HG03039 (cell line): Measurements from ENCODE around the gene RAVER2.
"Not testable (repeated sequence)": the region's sequence is repeated elsewhere in the genome, so short reads cannot be mapped to it uniquely, and the experiment has no call there.

ENCODE experiments used
- ATAC-seq: cut with Tn5 transposase; IDR thresholded peaks from one replicate; pipeline ENCODE4 v1.9.1; 2021; ENCODE audit warnings: mild to moderate bottlenecking, moderate library complexity; ENCODE audit not compliant: unreplicated experiment

Gene RAVER2

DNA sequence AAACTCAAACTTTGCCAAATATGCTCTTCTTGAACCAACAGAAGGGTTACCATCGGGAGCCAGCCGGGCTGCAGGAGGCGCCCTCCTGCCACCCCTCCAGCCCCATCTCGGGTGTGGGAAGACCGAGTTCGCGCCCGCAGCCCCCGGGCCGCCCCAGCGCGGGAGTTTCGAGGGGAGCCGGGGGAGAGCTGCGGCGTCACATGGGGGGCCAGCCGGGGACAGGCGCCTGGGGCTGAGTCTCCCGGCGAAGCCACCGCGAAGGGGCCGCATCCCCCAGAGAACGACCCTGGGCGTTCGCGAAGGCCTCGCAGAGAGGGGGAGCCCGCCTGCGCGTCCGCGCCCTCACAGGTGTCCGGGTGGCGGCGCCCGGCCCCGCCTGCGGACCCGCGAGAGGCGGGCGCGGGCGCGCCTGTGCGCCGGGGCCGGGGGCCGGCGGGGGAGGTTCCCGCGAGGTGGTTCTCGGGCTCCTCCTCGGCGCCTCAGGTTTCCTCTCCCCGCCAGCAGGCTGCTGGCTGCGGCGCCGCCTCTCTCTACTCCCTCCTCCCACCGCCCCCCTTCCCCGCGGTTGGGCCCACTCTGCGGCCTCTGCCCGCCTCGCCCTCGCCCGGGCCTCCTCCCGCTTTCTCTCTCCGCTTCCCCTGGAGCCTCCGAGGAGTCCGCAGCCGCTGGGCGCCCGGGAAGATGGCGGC, at the start of gene RAVER2:
Gene RAVER2, plus strand, starts transcription at position 584 of the 689 bp plus-strand sequence. Its CDS starts 98 bp downstream, at position 682.
- no peak for ATAC-seq

DNA sequence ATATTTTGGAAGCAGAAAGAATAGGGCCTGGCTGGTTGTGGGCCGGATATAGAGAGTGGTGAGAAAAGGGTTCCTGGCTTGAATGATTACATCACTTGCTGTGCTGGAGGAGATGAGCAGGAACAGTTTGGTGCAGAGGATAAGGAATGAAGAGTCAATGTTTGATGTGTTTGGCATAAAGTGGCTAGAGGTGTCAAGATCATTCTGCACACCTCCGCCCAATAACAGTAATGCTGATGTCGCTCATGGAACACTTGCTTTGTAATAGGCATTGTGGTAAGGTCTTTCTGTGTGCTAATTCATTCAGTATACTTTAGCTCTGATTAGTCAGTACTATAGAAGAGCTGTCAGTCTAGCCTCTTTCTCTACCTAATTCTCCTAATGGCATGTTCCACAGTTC, 48.0 kb upstream of the RAVER2 start:
- no peak for ATAC-seq

GRCh38 chr1:64699327-64699726, 45.5 kb upstream of the RAVER2 start:
- no peak for ATAC-seq

- ATAC-seq = no peak
These were observed 43.8 kb upstream of the RAVER2 start for GRCh38 chr1:64701071-64701470.

GRCh38 chr1:64701886-64702285, 43.0 kb upstream of the RAVER2 start:
- ATAC-seq = no peak

DNA sequence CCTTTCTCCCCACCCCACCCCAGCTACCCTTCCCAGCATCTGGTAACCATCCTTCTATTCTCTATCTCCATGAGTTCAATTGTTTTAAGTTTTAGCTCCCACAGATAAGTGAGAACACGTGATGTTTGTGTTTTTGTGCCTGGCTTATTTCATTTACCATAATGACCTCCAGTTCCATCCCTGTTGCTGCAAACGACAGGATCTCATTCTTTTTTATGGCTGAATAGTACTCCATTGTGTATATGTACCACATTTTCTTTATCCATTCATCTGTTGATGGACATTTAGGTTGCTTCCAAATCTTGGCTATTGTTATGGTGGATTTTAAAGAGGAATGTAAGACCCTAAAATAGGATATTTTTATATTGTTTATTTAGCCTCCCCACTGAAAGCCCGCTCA, 42.2 kb upstream of the RAVER2 start:
- ATAC-seq = not testable (repeated sequence)

DNA sequence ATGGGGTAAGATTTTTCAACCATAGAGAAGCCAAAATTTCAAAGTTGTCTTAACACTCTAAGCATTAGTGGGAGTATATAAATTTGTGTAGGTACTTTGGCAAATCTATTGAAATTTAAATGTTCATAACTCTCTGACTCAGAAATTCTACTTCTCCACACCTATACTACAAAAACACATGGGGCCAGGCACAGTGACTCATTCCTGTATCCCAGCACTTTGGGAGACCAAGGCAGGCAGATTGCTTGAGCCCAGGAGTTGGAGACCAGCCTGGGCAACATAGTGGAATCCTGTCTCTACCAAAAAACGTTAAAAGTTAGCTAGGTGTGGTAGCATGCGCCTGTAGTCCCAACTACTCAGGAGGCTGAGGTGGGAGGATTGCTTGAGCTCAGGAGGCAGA, 41.3 kb upstream of the RAVER2 start:
- no peak for ATAC-seq

DNA sequence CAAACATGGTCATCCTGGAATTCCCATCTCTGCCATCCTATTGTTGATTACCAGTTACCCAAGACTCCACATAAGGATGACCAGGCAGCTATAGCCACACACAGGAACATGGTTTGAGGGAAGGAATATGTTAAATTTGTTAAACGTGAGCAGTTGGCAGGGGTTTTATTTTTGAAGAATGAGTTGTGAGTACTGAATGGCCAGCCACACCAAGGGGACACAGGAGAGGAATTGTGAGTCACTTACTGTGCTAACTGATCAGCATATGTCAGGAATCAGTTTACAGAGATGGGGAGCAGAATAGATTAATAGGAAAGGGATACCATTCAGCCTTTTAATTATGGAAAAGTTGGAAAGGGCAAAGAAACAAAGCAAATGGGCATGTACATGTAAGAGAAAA, 39.3 kb upstream of the RAVER2 start:
- no peak for ATAC-seq

GRCh38 chr1:64711266-64711665, 33.6 kb upstream of the RAVER2 start:
- ATAC-seq = no peak

DNA sequence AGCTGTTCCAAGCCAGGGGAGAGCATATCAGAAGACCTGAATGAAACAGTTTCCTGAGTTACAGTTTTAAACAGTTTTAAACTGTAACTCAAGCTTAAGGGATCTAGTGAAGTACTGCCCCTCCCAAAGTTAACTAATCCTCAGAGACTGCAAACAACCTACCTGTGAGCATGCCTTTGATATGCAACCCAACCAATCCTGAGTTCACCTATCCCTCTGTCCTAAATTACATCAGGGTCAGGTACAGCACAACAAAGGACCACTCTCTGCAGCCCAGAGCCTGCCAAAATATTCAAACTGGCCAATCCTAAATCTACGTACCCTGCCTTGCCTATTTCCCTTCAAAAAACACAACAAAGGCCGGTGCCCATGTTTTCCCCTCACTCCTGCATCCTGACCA, 32.8 kb upstream of the RAVER2 start:
- no peak for ATAC-seq

- no peak for ATAC-seq
These were observed 29.7 kb upstream of the RAVER2 start for GRCh38 chr1:64715186-64715585.

GRCh38 chr1:64721135-64721534, 23.7 kb upstream of the RAVER2 start:
- ATAC-seq = no peak

- ATAC-seq = no peak
These were observed 23.2 kb upstream of the RAVER2 start for GRCh38 chr1:64721576-64722145.

- no peak for ATAC-seq
These were observed 17.0 kb upstream of the RAVER2 start for GRCh38 chr1:64727861-64728260.

GRCh38 chr1:64733581-64734286, 11.1 kb upstream of the RAVER2 start:
- ATAC-seq = no peak

DNA sequence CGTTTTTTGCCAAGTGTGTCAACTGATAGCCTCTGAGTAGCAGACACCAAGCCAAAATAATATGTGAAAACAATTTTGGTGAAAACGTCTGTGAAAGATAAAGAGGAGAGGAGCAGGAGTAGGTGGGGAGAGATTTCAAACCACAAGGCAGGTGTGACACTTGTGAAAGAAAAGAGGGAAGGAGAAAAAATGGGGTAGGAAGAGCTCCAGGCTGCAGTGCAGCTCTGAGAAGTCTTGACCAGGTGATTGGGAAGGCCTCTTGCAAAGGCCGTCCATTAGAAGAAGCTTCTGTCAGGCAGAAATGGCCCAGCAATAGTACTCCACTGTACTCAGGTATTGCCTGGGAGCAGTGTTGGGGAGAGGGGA, 10.6 kb upstream of the RAVER2 start:
- no peak for ATAC-seq

GRCh38 chr1:64740687-64741086, 4.2 kb upstream of the RAVER2 start:
- ATAC-seq = not testable (repeated sequence)

DNA sequence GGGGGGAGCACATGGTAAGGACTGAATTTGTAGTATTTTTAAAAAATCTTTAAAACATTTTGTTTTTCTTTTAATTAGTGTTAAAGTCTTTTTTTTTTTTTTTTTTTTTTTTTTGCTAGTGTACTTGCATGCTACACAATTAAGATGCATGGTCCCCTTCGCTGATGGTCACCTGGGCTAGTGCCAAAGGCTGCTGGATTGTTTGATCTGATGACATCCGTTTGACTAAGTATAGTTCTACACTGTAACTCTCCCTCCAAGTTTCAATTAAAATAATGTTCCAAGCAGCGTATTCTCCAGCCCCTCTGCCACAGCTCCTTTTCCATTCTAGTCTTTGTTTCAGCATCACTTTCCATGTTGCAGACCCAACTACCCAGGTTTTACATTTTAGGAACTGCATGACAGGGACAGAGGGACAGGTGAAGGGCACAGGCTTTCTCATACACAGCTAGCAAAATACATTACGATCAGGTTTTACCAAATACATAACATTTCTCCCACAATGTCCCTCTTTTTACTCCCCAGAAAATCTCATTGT, 852 bp upstream of the RAVER2 start:
- ATAC-seq = no peak

GRCh38 chr1:64745181-64745985, 508 bp downstream of the RAVER2 start:
- ATAC-seq = no peak

DNA sequence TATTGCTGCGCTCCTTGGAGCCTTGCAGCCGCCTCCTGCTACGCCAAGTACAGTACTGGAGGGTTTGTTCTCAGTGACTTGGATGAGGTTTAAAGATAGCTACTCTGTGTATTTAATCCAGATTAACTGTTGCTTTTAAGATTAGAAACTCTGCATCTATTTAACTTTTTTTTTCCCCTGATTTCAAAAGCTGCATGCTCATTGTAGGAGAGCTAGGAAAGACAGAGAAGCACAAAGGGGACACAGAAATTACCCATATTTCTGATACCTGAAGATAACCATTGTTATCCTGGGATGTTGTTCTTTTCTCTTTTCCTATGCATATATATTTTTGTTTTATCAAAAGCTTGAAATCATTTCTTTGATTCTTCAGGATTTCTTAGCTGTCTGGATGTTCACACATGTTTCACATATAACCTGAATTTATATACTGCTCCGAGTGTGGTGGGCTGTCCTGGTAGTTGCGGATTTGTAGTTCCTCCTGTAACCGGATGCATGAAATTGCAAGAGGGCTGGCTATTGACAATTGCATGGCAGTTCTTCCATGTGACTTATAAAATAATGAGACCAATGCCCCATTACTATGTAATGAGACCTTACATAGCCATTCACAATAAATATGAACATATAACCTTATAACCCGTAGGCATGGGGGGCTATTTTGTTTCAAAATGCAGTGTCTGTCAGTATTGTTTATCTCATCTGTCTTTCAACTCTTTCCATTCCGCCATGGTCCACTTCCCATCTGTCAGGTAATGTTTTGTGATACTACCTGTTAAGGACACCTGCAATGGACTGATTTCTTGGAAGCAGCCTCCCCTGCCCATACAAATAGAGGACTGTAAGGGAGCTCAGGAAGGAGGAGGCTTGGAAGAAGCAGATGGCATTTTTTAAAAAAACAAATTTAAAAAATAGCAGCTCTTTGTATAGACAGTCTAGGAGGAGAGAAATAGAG, 1.4 kb downstream of the RAVER2 start:
- ATAC-seq = no peak
